Stimulated activated CD8-positive, alpha-beta memory T cell treated with anti-CD3 and anti-CD28 coated beads, Interleukin-4, amount 100 ng/mL, for 1 hour (primary cell): Measurements from ENCODE around the gene DMBX1.

Experiments used
- DNase-seq, 2 donors: peaks; one replicate each; pipeline ENCODE4 v3.0.0-alpha.2; 2020; ENCODE audit warnings: low read depth in 2 of 2, low spot score in 1 of 2

DMBX1 gene

GRCh38 chr1:46459315-46459714 is 30.3 kb upstream of the DMBX1 start:
- DNase-seq = no peak

- DNase-seq = no peak
These were observed 28.4 kb upstream of the DMBX1 start for GRCh38 chr1:46461017-46461808.

GRCh38 chr1:46461809-46462448 is 27.7 kb upstream of the DMBX1 start:
- DNase-seq = no peak

DNA sequence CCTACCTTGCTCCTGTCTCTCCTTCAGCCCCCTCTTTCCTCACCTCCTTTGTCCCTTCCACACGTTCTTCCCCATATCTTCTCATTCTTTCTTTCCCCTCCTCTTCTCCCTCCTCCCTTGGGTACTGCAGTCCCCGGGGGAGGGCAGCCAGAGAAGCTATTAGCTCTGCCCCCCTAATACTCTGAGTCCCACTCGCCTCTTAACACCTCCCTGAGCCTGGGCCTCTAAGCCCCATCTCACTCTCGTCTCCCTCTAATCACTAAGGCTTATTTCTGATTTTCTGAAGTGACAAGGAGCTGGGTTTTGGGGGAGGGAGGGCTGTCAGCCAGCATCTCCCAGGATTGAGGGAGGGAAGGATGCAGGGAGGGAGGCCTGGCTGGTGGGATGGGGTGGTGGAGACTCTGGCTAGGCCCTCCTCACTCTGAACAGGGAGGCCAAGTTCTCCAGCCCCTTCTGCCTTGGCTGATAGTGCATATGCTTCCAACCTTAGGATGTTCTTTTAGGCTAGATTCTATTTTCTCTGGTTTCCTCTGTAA is 25.6 kb upstream of the DMBX1 start:
- no peak for DNase-seq

DNA sequence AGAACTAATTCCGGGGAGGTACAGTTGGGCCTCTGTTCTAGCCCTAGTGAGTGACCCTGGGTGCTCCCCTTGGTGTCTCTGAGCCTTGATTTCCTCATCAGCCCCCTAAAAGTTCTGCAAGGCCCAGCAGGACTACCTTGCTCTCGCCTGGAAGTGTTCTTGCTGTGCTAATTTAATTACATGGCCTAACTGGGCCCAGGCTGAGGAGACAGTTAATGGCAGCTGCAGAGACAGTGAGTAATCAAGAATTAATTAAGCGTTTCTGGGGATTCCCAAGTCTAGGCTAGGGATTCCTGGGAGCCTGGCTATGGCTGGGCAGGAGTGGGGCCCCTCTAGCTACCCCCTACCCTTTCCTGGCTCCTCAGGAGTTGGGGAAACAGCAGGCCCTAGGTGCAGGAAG is 24.7 kb upstream of the DMBX1 start:
- no peak for DNase-seq

GRCh38 chr1:46465981-46466476 is 23.6 kb upstream of the DMBX1 start:
- DNase-seq = no peak

DNA sequence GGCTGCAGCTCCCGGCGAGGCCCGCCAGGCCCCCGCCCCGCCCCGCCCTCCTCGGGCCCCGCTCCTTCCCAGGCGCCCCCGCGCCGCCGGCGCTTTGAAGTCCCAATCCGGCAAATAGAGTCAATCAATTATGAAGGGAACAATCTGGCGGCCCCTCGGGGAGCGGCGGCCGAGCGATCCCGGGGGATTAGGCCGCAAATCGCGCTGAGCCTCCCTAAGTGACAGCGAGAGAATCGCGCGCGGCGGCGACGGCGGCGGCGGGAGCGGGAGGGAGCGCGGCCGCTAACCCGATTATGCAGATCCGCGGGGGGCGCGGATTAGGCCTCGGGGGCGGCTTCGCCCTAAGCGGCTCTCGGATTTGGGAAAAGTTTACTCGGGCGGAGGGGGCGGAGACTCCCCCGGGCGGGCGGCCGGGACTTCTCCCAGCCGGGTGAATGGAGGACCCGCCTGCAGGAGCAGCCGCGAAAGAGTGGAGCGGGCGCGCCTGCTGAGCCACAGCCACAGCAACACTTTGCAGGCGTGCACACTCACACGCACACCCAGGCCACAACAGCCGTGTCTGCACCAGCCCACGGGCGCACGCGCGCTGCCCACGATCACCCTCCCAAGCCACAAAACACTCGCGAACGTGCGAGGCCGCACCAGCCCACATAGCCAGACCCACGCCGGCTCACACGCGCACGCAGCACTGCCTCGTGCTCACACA is 23.0 kb upstream of the DMBX1 start:
- no peak for DNase-seq

- DNase-seq = no peak
These were observed 22.5 kb upstream of the DMBX1 start for GRCh38 chr1:46467183-46467504.

DNA sequence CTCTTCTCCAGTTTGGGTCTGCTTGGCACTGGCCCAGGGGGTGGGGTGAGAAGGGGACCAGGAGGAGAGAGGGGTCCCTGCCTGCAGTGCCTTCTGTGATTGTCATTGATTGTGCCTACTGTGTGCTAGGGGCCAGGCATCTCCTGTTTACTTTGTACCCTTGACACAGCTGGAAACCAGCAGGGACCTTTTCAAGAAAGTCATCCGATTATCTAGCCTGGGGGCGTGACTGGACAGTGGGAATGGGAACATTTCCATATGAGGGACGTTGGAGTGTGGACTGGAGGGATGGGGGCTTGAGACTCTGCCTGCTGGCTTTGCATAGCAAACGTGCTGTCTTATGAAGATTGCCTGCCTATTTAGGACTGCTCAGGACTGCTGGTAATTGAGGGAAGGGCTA is 19.8 kb upstream of the DMBX1 start:
- DNase-seq = no peak

DNA sequence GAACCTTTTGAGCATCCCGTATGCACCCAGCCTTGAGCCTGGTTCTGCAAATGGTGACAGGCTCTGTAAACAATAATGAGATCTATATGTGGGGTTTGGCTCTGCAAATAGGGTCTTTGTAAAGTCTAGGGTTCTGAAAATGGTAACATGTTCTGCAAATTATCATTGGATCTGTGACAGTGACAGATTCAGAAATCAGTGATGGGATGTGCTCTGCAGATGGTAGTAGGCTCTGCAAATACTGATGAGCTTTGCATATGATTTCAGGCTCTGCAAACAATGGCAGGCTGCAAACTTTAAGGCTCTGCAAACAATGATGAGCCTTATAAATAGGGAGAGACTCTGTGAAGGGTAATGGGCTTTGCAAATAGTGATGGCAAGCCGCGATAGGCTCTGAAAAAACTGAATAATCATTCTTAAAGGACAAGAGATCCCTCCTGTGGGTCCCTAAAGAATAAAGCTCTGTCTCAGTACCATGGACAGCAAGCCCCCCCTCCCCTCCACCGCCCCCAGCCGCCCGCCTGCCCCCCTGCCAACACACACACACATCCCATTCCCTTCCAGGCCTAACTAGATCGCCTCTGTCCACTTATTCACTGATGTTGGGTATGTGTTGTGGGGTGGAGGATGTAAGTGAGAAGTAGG is 17.7 kb upstream of the DMBX1 start:
- DNase-seq = no peak

GRCh38 chr1:46472498-46473181 is 17.0 kb upstream of the DMBX1 start:
- DNase-seq = no peak

GRCh38 chr1:46473991-46474390 is 15.6 kb upstream of the DMBX1 start:
- DNase-seq = no peak

DNA sequence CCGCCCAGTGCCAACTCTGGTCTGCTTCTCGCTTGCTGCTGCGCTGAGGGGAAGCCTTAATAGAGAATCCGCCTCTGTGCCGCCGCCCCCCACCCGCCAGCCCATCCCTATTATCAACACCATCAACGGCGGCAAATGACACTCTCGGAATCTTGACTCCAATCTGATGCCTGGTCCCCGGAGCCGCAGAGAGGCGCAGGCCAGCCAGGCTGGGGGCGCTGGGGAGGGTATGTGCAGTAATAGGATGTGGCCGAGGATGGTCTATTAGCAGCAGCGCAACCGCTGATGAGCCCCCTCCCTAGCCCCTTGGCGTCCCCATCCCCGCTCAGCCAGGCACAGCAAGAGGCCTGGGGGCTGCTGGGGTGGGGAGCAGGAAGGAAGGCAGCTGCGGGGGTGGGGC is 15.1 kb upstream of the DMBX1 start:
- no peak for DNase-seq

DNA sequence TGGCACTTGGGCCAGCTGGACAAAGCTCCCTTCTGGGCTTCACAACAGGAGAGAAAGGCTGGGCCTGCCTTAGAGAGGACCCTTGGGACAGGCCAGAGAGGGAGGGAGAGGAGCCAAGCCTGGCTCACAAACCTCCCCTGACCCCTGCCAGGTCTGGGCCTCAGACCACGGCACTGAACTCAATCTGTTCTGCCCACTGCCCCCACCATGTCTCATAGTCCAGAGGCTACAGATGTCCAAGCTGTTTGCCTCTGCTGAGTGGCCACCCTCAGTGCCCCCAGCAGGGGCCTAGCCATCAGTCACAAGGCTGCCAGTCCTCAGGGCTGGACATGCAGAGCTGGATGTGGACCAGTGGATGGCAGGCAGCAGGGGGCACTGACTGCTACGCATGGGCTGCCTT is 13.0 kb upstream of the DMBX1 start:
- no peak for DNase-seq

DNA sequence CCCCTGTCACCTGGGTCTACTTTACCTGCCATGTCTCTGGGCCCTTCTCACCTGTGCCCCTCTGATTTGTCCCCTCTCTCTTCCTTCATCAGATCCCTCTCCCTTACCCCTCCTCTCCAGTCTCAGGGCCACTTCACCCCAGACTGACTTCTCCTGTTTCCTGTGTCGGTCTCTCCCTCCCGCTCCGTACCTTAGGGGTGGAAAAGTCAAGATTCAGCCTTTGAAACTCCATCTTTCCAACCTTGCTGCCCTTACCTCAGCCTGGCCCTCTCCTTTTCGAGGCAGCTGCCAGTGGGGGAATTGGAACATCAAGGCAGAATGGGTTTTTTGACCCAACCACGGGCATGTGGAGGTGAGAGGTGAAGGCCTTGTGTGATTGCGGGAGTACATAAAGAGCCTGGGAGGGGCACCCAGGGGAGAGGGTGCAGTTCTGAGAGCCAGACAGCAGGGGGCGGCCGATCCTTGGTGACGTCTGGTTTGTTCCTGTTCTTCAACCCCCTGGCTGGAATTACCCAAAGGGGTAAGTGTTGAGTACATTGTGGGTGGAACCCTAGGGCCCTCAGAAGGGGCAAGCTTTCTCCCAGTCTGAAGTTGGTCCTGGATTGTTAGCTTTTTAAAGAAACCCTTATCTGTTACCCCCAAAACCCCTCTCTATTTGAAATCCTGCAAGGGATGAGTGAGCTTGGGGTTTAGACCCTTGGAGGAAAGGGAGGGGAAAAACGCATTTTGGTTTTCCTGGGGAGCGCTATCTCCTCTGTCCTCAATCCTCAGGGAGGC is 12.3 kb upstream of the DMBX1 start:
- peak; percentile 28 to 52 for DNase-seq

DNA sequence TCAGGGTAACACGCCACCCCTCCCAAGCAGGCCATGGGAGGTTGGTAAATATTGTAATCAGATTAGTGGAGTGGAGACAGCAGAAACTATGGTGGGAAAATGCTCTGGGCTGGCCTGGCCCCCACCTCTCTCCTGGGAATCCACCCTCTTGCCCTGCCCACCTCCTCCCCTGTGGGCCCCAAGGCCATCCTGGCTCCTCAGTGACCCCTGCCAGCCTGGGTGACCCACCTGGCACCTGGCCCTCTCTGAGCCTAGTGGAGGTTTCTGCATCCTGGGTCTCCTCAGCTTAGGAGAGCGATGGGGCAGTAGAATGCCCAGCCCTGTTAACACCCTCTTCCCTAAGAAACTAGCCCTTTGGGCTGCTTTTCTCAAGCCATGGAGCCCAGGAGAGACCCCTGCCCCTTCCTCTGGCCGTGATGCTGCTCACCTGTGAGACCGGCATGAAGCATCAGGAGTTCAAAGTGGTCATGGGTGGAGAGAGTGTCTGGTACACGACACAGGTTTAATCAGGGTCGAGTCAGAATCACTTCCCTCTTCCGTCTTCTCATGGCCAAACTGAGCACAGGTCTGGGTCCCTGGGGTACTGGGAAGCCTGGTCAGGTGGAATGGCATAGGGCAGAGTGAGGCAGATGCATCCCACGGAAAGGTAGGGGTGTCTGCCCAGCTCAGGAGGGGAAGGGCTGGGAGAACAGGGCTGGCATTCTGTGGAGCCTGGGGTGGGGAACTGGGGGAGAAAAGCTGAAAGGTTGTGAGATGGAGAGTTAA is 10.7 kb upstream of the DMBX1 start:
- DNase-seq = no peak

- no peak for DNase-seq
These were observed 9.8 kb upstream of the DMBX1 start for GRCh38 chr1:46479744-46480350.

DNA sequence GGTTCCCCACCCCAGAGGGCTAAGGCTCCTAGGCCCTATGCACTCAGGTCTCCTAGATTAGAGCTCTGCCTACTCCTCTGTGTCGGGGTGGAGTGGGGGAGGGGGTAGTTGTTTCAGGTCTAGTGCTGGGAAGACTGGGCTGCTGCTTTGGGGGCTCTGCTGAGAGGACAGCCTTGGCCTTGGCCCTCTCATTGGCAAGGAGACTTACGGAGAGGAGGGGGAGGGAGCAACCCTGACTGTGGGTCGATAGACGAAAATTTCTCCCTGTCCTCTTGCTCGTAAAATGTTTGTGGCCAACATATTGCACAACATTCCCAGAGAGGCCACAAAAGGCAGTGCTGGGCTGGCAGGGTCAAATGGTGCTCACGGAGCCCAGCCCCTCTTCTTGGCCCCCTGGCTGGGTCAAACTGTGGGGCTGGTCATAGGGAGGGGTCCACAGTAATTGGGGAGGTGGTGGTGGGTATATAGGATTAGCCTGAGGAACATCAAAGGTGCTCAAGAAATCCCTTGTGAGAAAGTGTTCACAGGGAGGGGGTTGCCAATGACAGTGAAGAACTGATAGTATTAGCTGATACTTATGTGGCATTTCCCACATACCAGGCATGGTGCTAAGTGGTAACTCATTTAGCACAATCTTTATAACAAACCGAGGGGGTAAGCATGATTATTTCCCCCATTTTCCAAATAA is 8.5 kb upstream of the DMBX1 start:
- DNase-seq = no peak
